Tibial artery (tissue), 4 donors: ENCODE results near the gene VANGL2.
A peak's percentile ranks its signal among the peaks of the same experiment; 100 is the strongest.

ENCODE experiments used
- DNase-seq, 2 donors: peaks; one replicate each; pipeline ENCODE4 v3.0.0-alpha.2; 2019
- H3K27ac ChIP-seq, 2 donors: fragments of 200-600 bp; sonication (generic) in 1 of 2; 1 replicate in 1 of 2; 2 replicates in 1 of 2; pipeline ENCODE4 v1.5.1; 2018 to 2019; ENCODE audit warnings: mild to moderate bottlenecking in 1 of 2
- H3K27me3 ChIP-seq, 2 donors: fragments of 200-600 bp; sonication (generic) in 1 of 2; one replicate each; pipeline versions ENCODE4 v1.5.1 to v1.6.0; 2016 to 2019
- H3K36me3 ChIP-seq, 3 donors: fragments of 200-600 bp; sonication (generic) in 2 of 3; one replicate each; pipeline ENCODE4 v1.5.1; 2016 to 2019; ENCODE audit warnings: mild to moderate bottlenecking in 2 of 3
- H3K4me1 ChIP-seq, 4 donors: fragments of 200-600 bp; sonication (generic) in 2 of 4; 1 replicate in 3 of 4; 2 replicates in 1 of 4; pipeline ENCODE4 v1.5.1; 2016 to 2019
- H3K4me3 ChIP-seq, 2 donors: fragments of 200-600 bp; sonication (generic) in 1 of 2; 1 replicate in 1 of 2; 2 replicates in 1 of 2; pipeline ENCODE4 v1.5.1; 2018 to 2019; ENCODE audit warnings: mild to moderate bottlenecking in 2 of 2
- H3K9me3 ChIP-seq, 3 donors: fragments of 200-600 bp; sonication (generic) in 1 of 3; one replicate each; pipeline ENCODE4 v1.5.1; 2016 to 2019
- intact Hi-C: fragments of 100-400 bp; cut with DNase I; formaldehyde crosslinking; loops from one replicate; pipeline ENCODE4 v1.15.0; 2023; ENCODE audit warnings: low total_unique reads
- TF ChIP-seq, protein P1 (sequence below), 2 experiments: fragments of 200-600 bp in 1 of 2; fragments of 450-650 bp in 1 of 2; IDR thresholded peaks; one replicate each; pipeline ENCODE4 v1.5.1; 2017 to 2019; ENCODE audit warnings: antibody characterized with exemption in 2 of 2, mild to moderate bottlenecking in 1 of 2, moderate library complexity in 1 of 2

Gene VANGL2

DNA sequence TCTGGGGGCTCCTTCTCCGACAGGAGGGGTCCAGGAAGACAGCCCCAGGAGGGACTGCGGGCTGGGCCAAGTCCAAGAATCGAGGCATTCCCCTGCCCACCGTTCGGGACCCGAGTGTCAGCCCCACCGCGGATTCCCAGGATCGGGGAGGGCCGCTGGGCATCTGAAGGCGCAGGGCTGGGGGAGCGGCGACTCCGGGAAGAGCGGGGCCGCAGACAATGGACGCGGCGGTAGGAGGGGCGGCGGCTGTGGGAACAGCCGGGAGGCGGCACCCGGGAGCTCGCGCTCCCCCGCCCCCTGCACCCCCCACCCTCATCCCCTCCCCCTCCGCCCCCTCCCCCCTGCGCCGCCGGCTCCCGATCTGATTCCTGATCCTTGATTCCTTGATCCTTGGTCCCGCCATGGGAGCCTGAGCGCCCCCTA lies at the start of gene VANGL2:
TSS of gene VANGL2 (plus strand) at position 342 of the 423 bp plus-strand sequence. CDS start 15,274 bp downstream, outside the sequence.
- Histone ChIP-seq H3K4me3 (peak within 1 kb of the TSS; percentile 35 to 49), H3K27ac (no peak within 1 kb of the TSS), H3K27me3 (peaks cover 0 to 41% of the 10 kb centered on the region in 2 donors), H3K36me3 (no peaks in the 10 kb centered on the region), H3K4me1 (peaks cover 0 to 15% (median 11%) of the 10 kb centered on the region in 4 donors), H3K9me3 (no peaks in the 10 kb centered on the region)
- TF ChIP-seq, protein P1, sequence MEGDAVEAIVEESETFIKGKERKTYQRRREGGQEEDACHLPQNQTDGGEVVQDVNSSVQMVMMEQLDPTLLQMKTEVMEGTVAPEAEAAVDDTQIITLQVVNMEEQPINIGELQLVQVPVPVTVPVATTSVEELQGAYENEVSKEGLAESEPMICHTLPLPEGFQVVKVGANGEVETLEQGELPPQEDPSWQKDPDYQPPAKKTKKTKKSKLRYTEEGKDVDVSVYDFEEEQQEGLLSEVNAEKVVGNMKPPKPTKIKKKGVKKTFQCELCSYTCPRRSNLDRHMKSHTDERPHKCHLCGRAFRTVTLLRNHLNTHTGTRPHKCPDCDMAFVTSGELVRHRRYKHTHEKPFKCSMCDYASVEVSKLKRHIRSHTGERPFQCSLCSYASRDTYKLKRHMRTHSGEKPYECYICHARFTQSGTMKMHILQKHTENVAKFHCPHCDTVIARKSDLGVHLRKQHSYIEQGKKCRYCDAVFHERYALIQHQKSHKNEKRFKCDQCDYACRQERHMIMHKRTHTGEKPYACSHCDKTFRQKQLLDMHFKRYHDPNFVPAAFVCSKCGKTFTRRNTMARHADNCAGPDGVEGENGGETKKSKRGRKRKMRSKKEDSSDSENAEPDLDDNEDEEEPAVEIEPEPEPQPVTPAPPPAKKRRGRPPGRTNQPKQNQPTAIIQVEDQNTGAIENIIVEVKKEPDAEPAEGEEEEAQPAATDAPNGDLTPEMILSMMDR (IDR thresholded peaks at IDR 0.05): no peak
- intact Hi-C loops: no loop called here
- peak in 1 of 2 donors; percentile 31 for DNase-seq

DNA sequence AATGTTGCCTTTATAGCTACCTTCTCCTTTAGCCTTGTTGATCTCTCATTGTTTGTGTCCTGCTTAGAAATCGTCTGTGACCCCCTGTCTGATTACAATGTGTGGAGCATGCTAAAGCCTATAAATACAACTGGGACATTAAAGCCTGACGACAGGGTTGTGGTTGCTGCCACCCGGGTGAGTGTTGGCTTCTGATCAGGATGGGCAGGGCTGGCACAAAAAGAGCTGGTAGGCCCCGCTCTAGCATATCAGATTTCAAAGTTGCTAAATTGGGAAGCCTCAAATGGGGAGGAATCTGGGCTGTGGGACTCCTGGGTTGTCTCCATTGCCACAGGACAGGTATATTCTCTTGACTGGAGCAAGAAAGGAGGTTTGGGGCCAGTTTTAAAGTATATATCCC lies 48.7 kb upstream of the VANGL2 start:
- no peak overlapping the region for H3K4me3 ChIP-seq
- no peaks in the 10 kb centered on the region for H3K9me3 ChIP-seq
- H3K36me3 ChIP-seq: peaks cover 73 to 98% (median 82%) of the 10 kb centered on the region in 3 donors
- no peak for DNase-seq
- no peaks in the 10 kb centered on the region for H3K27me3 ChIP-seq
- no peaks in the 10 kb centered on the region for H3K4me1 ChIP-seq
- TF ChIP-seq, protein P1 (IDR thresholded peaks at IDR 0.05): no peak
- intact Hi-C loops: no loop called here
- no peak overlapping the region for H3K27ac ChIP-seq

DNA sequence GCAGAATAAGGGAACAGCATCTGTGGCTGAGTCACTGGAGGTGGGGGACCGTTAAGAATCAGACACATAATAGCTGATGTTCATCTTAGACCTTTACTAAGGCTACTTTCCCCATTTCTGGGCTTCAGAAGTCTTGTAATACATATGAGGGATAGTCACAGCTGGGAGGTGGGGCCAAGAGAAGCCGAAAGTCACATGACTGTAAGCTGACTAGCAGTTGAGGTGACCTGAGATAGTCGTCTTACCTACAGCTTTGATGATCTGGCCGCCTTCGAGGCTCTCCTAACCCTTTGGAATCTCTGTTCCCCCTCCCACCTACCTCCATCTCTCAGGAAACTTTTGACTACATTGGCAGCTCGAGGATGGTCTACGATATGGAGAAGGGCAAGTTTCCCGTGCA lies 47.8 kb upstream of the VANGL2 start:
- Histone ChIP-seq H3K27ac (no peak overlapping the region), H3K4me1 (no peaks in the 10 kb centered on the region), H3K9me3 (no peaks in the 10 kb centered on the region), H3K27me3 (no peaks in the 10 kb centered on the region), H3K4me3 (no peak overlapping the region), H3K36me3 (peaks cover 79 to 98% (median 91%) of the 10 kb centered on the region in 3 donors)
- DNase-seq: no peak
- intact Hi-C loops: no loop called here
- TF ChIP-seq, protein P1 (IDR thresholded peaks at IDR 0.05): no peak

DNA sequence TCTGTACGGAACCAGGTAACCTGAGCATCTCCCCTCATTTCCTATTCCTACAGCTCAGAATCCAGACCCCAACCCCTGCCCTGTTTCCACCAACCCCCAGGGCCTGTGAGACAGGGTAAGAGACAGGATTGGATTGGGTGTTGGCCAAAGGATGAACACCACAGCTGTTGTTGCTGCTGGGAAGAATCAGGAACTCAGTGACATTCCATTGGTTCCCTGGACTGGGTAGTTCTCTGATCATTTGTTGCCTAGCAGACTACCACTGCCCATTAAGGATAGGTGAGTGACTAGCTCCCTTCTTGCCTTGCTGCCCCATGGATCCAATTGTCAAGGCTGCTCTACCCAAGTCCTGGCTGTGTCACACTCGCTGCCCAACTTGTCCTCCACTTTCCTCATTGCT lies 47.1 kb upstream of the VANGL2 start:
- TF ChIP-seq, protein P1 (IDR thresholded peaks at IDR 0.05): no peak

DNA sequence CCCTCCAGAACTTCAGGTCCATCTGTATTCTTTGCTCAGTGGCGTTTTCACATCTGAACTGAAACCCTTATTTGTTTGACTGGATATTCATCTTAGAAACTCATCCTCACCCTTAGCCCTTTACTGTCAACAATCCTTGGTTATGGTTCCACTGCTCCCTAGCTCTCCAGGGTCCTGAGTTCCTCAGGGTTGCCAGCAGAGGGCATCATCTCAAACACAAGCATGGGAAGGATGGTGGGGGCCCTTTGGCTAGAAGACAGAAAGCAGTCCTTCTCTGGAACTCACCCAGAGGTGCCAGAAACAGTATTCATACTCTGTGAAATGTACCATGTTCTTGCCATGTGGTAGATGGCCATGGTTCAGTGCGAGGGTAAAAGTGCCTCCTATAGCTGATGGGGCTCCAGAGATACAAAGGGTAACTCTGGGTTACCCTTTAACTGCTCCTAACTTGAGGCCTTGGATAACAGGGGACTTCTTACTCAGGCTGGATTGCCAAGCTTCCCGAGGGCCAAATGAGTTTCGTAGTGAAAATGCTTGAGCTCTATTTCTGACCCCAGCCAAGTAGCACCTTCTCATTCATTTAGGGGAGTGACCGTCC lies 45.9 kb upstream of the VANGL2 start:
- Histone ChIP-seq H3K27ac (no peak overlapping the region), H3K4me1 (no peaks in the 10 kb centered on the region), H3K27me3 (no peaks in the 10 kb centered on the region), H3K36me3 (peaks cover 75 to 99% (median 93%) of the 10 kb centered on the region in 3 donors), H3K4me3 (no peak overlapping the region), H3K9me3 (no peaks in the 10 kb centered on the region)
- DNase-seq: no peak
- intact Hi-C loops: no loop called here
- TF ChIP-seq, protein P1 (IDR thresholded peaks at IDR 0.05): no peak

More for the DNA sequence above, 47.1 kb upstream of the VANGL2 start:
- no peaks in the 10 kb centered on the region for H3K27me3 ChIP-seq
- no peaks in the 10 kb centered on the region for H3K4me1 ChIP-seq
- no peak overlapping the region for H3K27ac ChIP-seq
- H3K9me3 ChIP-seq: no peaks in the 10 kb centered on the region
- H3K4me3 ChIP-seq: no peak overlapping the region
- no peak for DNase-seq
- H3K36me3 ChIP-seq: peaks cover 79 to 100% (median 98%) of the 10 kb centered on the region in 3 donors
- intact Hi-C loops: no loop called here
